H1 (cell line): ENCODE measurements around the gene FOXO4. TPM values are rescaled to one million over a fixed set of nuclear protein-coding genes. Genes with fewer than 3 reads are reported as not detected.

Experiments used
- CTCF ChIA-PET: fragments of 300-600 bp; sonication (Branson Sonifier 250); formaldehyde crosslinking; loops from one replicate; lab custom pipeline; 2021; ENCODE audit not compliant: partially characterized antibody; lab: Charles Lee
- POLR2A ChIA-PET: fragments of 300-600 bp; sonication (Branson Sonifier 250); formaldehyde crosslinking; loops from one replicate; lab custom pipeline; 2021; ENCODE audit warnings: inconsistent platforms; ENCODE audit not compliant: partially characterized antibody; lab: Charles Lee
- DNase-seq, 2 experiments: peaks; one replicate each; pipeline versions ENCODE4 v3.0.0 to v3.0.0-alpha.2; 2010 to 2022; ENCODE audit warnings: low spot score in 2 of 2, low read depth in 1 of 2, mixed read lengths in 1 of 2
- FAIRE-seq: peaks from 2 replicates; lab custom pipeline; 2011; peaks lifted over from hg19 to GRCh38; lab: Jason Lieb, UNC
- H2AFZ ChIP-seq: 2 replicates; pipeline ENCODE4 v1.8.1; 2012; ENCODE audit warnings: low read length, inconsistent platforms
- H2AK5ac ChIP-seq: 2 replicates; pipeline ENCODE4 v1.6.1; 2013; ENCODE audit warnings: low read depth, low read length
- H2BK120ac ChIP-seq: replicated peaks from 2 replicates; pipeline ENCODE3; 2013; ENCODE audit warnings: low read depth, low read length, inconsistent platforms
- H2BK12ac ChIP-seq: 2 replicates; pipeline ENCODE4 v1.6.1; 2013; ENCODE audit warnings: low read depth, low read length
- H2BK15ac ChIP-seq: 2 replicates; pipeline ENCODE4 v1.6.1; 2013; ENCODE audit warnings: low read length
- H2BK20ac ChIP-seq: 2 replicates; pipeline ENCODE4 v1.6.1; 2013; ENCODE audit warnings: low read length
- H2BK5ac ChIP-seq: 2 replicates; pipeline ENCODE4 v1.6.1; 2013; ENCODE audit warnings: low read depth, low read length
- H3K14ac ChIP-seq: 2 replicates; pipeline ENCODE4 v1.6.1; 2013; ENCODE audit warnings: inconsistent platforms; ENCODE audit not compliant: insufficient read length
- H3K18ac ChIP-seq: 2 replicates; pipeline ENCODE4 v1.6.1; 2013; ENCODE audit warnings: low read length; ENCODE audit errors: extremely low read depth
- H3K23ac ChIP-seq: 2 replicates; pipeline ENCODE4 v1.6.1; 2013; ENCODE audit warnings: inconsistent platforms; ENCODE audit not compliant: insufficient read length
- H3K23me2 ChIP-seq: 2 replicates; pipeline ENCODE4 v1.6.1; 2013; ENCODE audit warnings: low read depth, low read length
- H3K27ac ChIP-seq: 2 replicates; pipeline ENCODE4 v1.6.1; 2011; ENCODE audit warnings: low read depth, low read length, inconsistent platforms
- H3K27me3 ChIP-seq, 4 experiments: replicated peaks in 1 of 4; 1 replicate in 1 of 4; 2 replicates in 3 of 4; pipeline versions ENCODE4 v1.6.1 to v1.8.1; 2011 to 2013; ENCODE audit warnings: low read length in 3 of 4, mild to moderate bottlenecking in 3 of 4, inconsistent platforms in 2 of 4, mixed read lengths in 2 of 4, moderate library complexity in 1 of 4; ENCODE audit not compliant: control insufficient read depth in 3 of 4, insufficient read depth in 3 of 4; ENCODE audit errors: extremely low read depth in 1 of 4
- H3K36me3 ChIP-seq, 4 experiments: 2 replicates each; pipeline versions ENCODE4 v1.6.1 to v1.8.1; 2011 to 2013; ENCODE audit warnings: mild to moderate bottlenecking in 4 of 4, low read length in 3 of 4, moderate library complexity in 2 of 4, control low read depth in 1 of 4, inconsistent platforms in 1 of 4; ENCODE audit not compliant: insufficient read depth in 4 of 4, control insufficient read depth in 2 of 4
- H3K4ac ChIP-seq: replicated peaks from 2 replicates; pipeline ENCODE3; 2013; ENCODE audit warnings: low read length, low read depth, mixed read lengths, inconsistent platforms; ENCODE audit not compliant: insufficient read length
- H3K4me1 ChIP-seq, 4 experiments: replicated peaks in 1 of 4; 1 replicate in 1 of 4; 2 replicates in 3 of 4; pipeline versions ENCODE4 v1.6.1 to v1.8.1; 2011 to 2013; ENCODE audit warnings: low read length in 3 of 4, inconsistent platforms in 2 of 4, mixed read lengths in 1 of 4; ENCODE audit not compliant: insufficient read depth in 4 of 4, control insufficient read depth in 3 of 4
- H3K4me2 ChIP-seq, 2 experiments: 2 replicates each; pipeline versions ENCODE4 v1.6.1 to v1.8.1; 2011 to 2013; ENCODE audit warnings: low read depth in 2 of 2, low read length in 2 of 2, control low read depth in 1 of 2, inconsistent platforms in 1 of 2, mild to moderate bottlenecking in 1 of 2; ENCODE audit not compliant: insufficient read depth in 1 of 2
- H3K4me3 ChIP-seq, 4 experiments: fragments of 200-600, 300-600 bp in 1 of 4; sonication (generic), shearing (Covaris generic), sonication (Bioruptor Twin) in 1 of 4; 2 replicates each; pipeline versions ENCODE4 v1.5.1 to v1.8.1; 2011 to 2016; ENCODE audit warnings: low read length in 4 of 4, low read depth in 3 of 4, control low read depth in 2 of 4, inconsistent platforms in 2 of 4, mild to moderate bottlenecking in 2 of 4, mixed read lengths in 1 of 4, moderate library complexity in 1 of 4; ENCODE audit not compliant: insufficient read depth in 2 of 4; ENCODE audit errors: extremely low read depth in 1 of 4
- H3K56ac ChIP-seq: replicated peaks from 2 replicates; pipeline ENCODE3; 2013; ENCODE audit warnings: low read depth, mild to moderate bottlenecking, mixed read lengths, low read length, inconsistent platforms; ENCODE audit not compliant: insufficient read length
- H3K79me1 ChIP-seq: 2 replicates; pipeline ENCODE4 v1.6.1; 2013; ENCODE audit warnings: low read depth, low read length, control low read depth
- H3K79me2 ChIP-seq, 2 experiments: 2 replicates each; pipeline versions ENCODE4 v1.6.1 to v1.8.1; 2012 to 2013; ENCODE audit warnings: low read length in 2 of 2, mild to moderate bottlenecking in 2 of 2, inconsistent platforms in 1 of 2; ENCODE audit not compliant: insufficient read depth in 2 of 2, control insufficient read depth in 1 of 2
- H3K9ac ChIP-seq, 4 experiments: replicated peaks in 1 of 4; 1 replicate in 1 of 4; 2 replicates in 3 of 4; pipeline versions ENCODE4 v1.6.1 to v1.8.1; 2011 to 2013; ENCODE audit warnings: low read depth in 3 of 4, low read length in 3 of 4, control low read depth in 2 of 4, mild to moderate bottlenecking in 2 of 4, moderate library complexity in 2 of 4, inconsistent platforms in 1 of 4; ENCODE audit errors: extremely low read depth in 1 of 4
- H3K9me3 ChIP-seq, 2 experiments: 2 replicates each; pipeline versions ENCODE4 v1.6.1 to v1.8.1; 2012 to 2013; ENCODE audit warnings: mild to moderate bottlenecking in 2 of 2, moderate library complexity in 2 of 2, control low read depth in 1 of 2, inconsistent platforms in 1 of 2, low read depth in 1 of 2, low read length in 1 of 2, mixed read lengths in 1 of 2; ENCODE audit not compliant: insufficient read depth in 2 of 2
- H4K20me1 ChIP-seq, 2 experiments: replicated peaks in 1 of 2; 2 replicates each; pipeline versions ENCODE3 to v1.8.1; 2011 to 2013; ENCODE audit warnings: inconsistent platforms in 2 of 2, low read length in 2 of 2, mild to moderate bottlenecking in 1 of 2; ENCODE audit not compliant: insufficient read depth in 2 of 2, control insufficient read depth in 1 of 2
- H4K5ac ChIP-seq: 2 replicates; pipeline ENCODE4 v1.6.1; 2013; ENCODE audit warnings: low read length, low read depth, mixed read lengths, inconsistent platforms; ENCODE audit not compliant: insufficient read length
- H4K8ac ChIP-seq: 2 replicates; pipeline ENCODE4 v1.8.0; 2013; ENCODE audit warnings: mild to moderate bottlenecking, moderate library complexity, low read length, inconsistent platforms; ENCODE audit not compliant: insufficient read depth; ENCODE audit errors: extremely low read depth
- H4K91ac ChIP-seq: replicated peaks from 2 replicates; pipeline ENCODE3; 2013; ENCODE audit warnings: low read length, mixed read lengths, inconsistent platforms; ENCODE audit not compliant: insufficient read length
- ASH2L ChIP-seq: fragments of 200-600, 300-600 bp; sonication (generic); IDR thresholded peaks from one replicate; pipeline ENCODE4 v1.7.1; 2017; ENCODE audit warnings: low read length
- BCL11A ChIP-seq, 2 experiments: IDR thresholded peaks; one replicate each; pipeline ENCODE4 v1.6.1; 2011; ENCODE audit warnings: low read depth in 2 of 2, low read length in 2 of 2, mild to moderate bottlenecking in 2 of 2
- BRCA1 ChIP-seq: IDR thresholded peaks from 2 replicates; pipeline ENCODE4 v1.6.1; 2012; ENCODE audit warnings: low read depth, low read length, improper control_type of control experiment
- CBX5 ChIP-seq: fragments of 300-800, 300-1000 bp; sonication (generic); IDR thresholded peaks from 2 replicates; pipeline ENCODE4 v1.7.1; 2016; ENCODE audit warnings: antibody characterized with exemption, low read length, low read depth
- CREB1 ChIP-seq: IDR thresholded peaks from 2 replicates; pipeline ENCODE4 v1.6.1; 2012; ENCODE audit warnings: inconsistent platforms
- GABPA ChIP-seq: IDR thresholded peaks from 2 replicates; pipeline ENCODE4 v1.6.1; 2011; ENCODE audit warnings: mild to moderate bottlenecking, low read length, moderate library complexity, borderline replicate concordance; ENCODE audit not compliant: insufficient read depth
- SIRT6 ChIP-seq: IDR thresholded peaks from one replicate; pipeline ENCODE4 v1.7.1; 2012; ENCODE audit warnings: low read length, inconsistent platforms
- SIX5 ChIP-seq: IDR thresholded peaks from 2 replicates; pipeline ENCODE4 v1.6.1; 2011; ENCODE audit warnings: mild to moderate bottlenecking, low read depth, low read length
- SP4 ChIP-seq: IDR thresholded peaks from 2 replicates; pipeline ENCODE4 v1.6.1; 2012; ENCODE audit warnings: low read length, inconsistent platforms
- TEAD4 ChIP-seq: IDR thresholded peaks from 2 replicates; pipeline ENCODE4 v1.6.1; 2012; ENCODE audit warnings: low read depth, low read length, inconsistent platforms, mixed read lengths
- whole genome bisulfite sequencing, 2 experiments: shearing (Covaris generic) in 1 of 2; methylation state at CpG; one replicate each; pipeline versions ENCODE4 v1.1.6 to v1.1.7; 2013 to 2015; ENCODE audit warnings: low lambda C conversion rate in 2 of 2, mixed read lengths in 2 of 2, inconsistent platforms in 1 of 2, low coverage in 1 of 2, missing lambda C conversion rate in 1 of 2; ENCODE audit not compliant: insufficient replicate concordance in 2 of 2, insufficient coverage in 1 of 2, insufficient read length in 1 of 2; ENCODE audit errors: extremely low coverage in 1 of 2, missing lambda C conversion rate in 1 of 2; 5-methylcytosine and 5-hydroxymethylcytosine counted together
- polyA plus RNA-seq, 7 experiments: library from polyadenylated mRNA; depleted of rRNA in 3 of 7; stranded (reverse) in 5 of 7; unstranded in 2 of 7; fragments of >200 nt in 5 of 7; fragments of 200-250 nt in 2 of 7; gene quantifications; 1 replicate in 5 of 7; 2 replicates in 1 of 7; 4 replicates in 1 of 7; pipeline versions ENCODE4 v1.2.1 to v1.2.3, GENCODE V29; 2011 to 2013; ENCODE audit warnings: missing spikeins in 2 of 7, mixed read lengths in 2 of 7
- total RNA-seq: library from RNA; stranded (reverse); fragmentation: NEBNext Ultra II Directional; extraction: Animal tissue kit (Norgen Biotek cat#: 25700); gene quantifications from 2 replicates; pipeline ENCODE4 v1.2.1, GENCODE V29; 2021

The FOXO4 gene
- total and polyA plus RNA-seq, 2 of the 8 experiments (the other 6 are each of a cell fraction or from before 2014, with no cell fraction given) = 12.3 to 57.4 TPM

- TF ChIP-seq CBX5 (no peak), GABPA (no peak), BRCA1 (no peak), TEAD4 (no peak), CREB1 (no peak), BCL11A (IDR thresholded peaks at IDR 0.05; ENCODE audit: low read depth in 2 of 2, low read length in 2 of 2) (no peak), SP4 (no peak), SIX5 (no peak), ASH2L (no peak), SIRT6 (no peak)
- no peak overlapping the region for H3K9ac ChIP-seq
- no peak overlapping the region for H3K4me2 ChIP-seq
- H2BK120ac ChIP-seq = no peak overlapping the region
- H3K18ac ChIP-seq = no peak overlapping the region
- CTCF ChIA-PET = no interaction called here
- peaks cover 2% of the 10 kb centered on the region; the same call in 1 of the 2 replicates for H3K23me2 ChIP-seq
- H3K9me3 ChIP-seq = no peaks in the 10 kb centered on the region
- no peak overlapping the region for H4K5ac ChIP-seq
- H3K4me1 ChIP-seq = peaks cover 2 to 30% (median 10%) of the 10 kb centered on the region in 4 experiments; a peak in 4 of 7 replicates
- no peak overlapping the region for H2BK15ac ChIP-seq
- H4K8ac ChIP-seq = no peak overlapping the region
- no peak for FAIRE-seq
- no peak overlapping the region for H2BK5ac ChIP-seq
- no peak overlapping the region for H3K4me3 ChIP-seq
- no peaks in the 10 kb centered on the region for H3K79me1 ChIP-seq
- DNase-seq = no peak
- no peaks in the 10 kb centered on the region for H3K79me2 ChIP-seq
- H3K23ac ChIP-seq = no peak overlapping the region
- no peak overlapping the region for H4K91ac ChIP-seq
- POLR2A ChIA-PET = interaction anchor here (0.5 kb wide), 1 partner anchor 193 kb away, joined by 3 read pairs; no protein-coding TSS in a partner anchor
- H3K36me3 ChIP-seq = peaks cover 0 to 6% (median 0%) of the 10 kb centered on the region in 4 experiments; a peak in 1 of 8 replicates
- WGBS, 2 experiments = 100% methylated on average over 3 of the region's 3 CpGs; no CpG with 5 or more reads in 1 of the 2 experiments
- no peak overlapping the region for H3K4ac ChIP-seq
- H4K20me1 ChIP-seq = no peaks in the 10 kb centered on the region
- no peak overlapping the region for H2AK5ac ChIP-seq
- no peak overlapping the region for H2BK20ac ChIP-seq
- peaks cover 0 to 6% (median 0%) of the 10 kb centered on the region in 4 experiments; a peak in 2 of 7 replicates for H3K27me3 ChIP-seq
- no peak overlapping the region for H2BK12ac ChIP-seq
- H3K14ac ChIP-seq = no peak overlapping the region
- no peak overlapping the region for H3K56ac ChIP-seq
- no peak overlapping the region for H3K27ac ChIP-seq
- H2AFZ ChIP-seq = no peak overlapping the region
Measured at GRCh38 chrX:71105628-71106027, 10.0 kb downstream of the FOXO4 start.
